ENCODE results near the gene PRSS48. TPM values are rescaled to one million over a fixed set of nuclear protein-coding genes. Genes with fewer than 3 reads are reported as not detected.
"Not testable (repeated sequence)": the region's sequence is repeated elsewhere in the genome, so short reads cannot be mapped to it uniquely, and the experiment has no call there.

Gene PRSS48
- total RNA-seq, 3 donors from 2014 or later (not counting 1 experiment from before 2014, with no cell fraction given): not detected

DNA sequence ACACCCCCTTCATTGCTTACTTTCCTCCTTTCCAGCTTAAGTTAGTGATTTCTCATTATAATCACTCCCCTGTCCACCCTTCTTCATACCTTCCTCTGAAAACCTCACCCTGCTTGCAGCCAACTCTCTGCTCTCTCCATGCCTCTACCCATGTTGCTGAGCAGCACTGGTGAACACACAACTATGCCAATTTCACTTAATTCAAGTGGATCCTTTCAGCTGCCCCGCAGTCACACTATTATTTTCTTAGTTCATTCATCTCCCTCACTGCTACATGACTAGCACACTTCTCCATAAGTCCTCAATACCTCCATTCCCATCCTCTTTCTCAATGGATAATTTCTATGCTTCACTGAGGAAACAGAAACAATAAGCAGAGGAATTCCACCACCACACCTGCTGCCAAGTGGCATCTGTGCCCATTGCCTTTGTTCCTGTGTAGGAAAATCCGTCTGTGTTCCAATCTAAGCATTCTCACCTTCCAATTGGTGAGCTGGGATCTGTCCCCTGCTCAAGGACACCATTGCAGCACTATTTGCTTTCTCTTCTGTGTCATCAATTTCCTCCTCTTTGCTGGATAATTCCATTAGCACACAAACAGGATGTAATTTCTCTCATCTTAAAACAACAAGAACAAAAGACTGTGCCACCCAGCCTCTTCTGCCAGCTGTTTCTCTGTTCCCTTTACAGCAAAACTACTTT lies 25.2 kb upstream of the PRSS48 start:
- Histone ChIP-seq H3K9me3 (ENCODE audit: control insufficient read depth, insufficient read depth, low read length) (no peaks in the 10 kb centered on the region), H3K4me1 (ENCODE audit: control insufficient read depth, insufficient read depth, low read length) (no peaks in the 10 kb centered on the region), H3K36me3 (ENCODE audit: control insufficient read depth, insufficient read depth, low read length) (no peaks in the 10 kb centered on the region), H3K27ac (ENCODE audit: low read length) (no peak overlapping the region), H3K27me3 (ENCODE audit: control insufficient read depth, insufficient read depth, low read length) (no peaks in the 10 kb centered on the region), H3K4me3 (ENCODE audit: low read length) (no peak overlapping the region)
- Mint-ChIP-seq H3K4me3 (no peak overlapping the region), H3K27ac (no peak overlapping the region), H3K36me3 (no peaks in the 10 kb centered on the region), H3K9me3 (no peaks in the 10 kb centered on the region), H3K27me3 (ENCODE audit: low read depth in 2 of 2) (no peaks in the 10 kb centered on the region), H3K4me1 (no peaks in the 10 kb centered on the region)
- intact Hi-C loops (cut with micrococcal nuclease): no loop called here
- DNase-seq (no peak), ATAC-seq (no peak)
- TF ChIP-seq CTCF (IDR thresholded peaks at IDR 0.05): no peak
- WGBS (ENCODE audit: insufficient coverage): 33% methylated on average over 2 of the region's 2 CpGs

GRCh38 chr4:151255226-151255625 lies 21.7 kb upstream of the PRSS48 start:
- H3K36me3 ChIP-seq (ENCODE audit: control insufficient read depth, insufficient read depth, low read length); H3K4me1 Mint-ChIP-seq; H3K4me3 Mint-ChIP-seq; H3K27me3 ChIP-seq (ENCODE audit: control insufficient read depth, insufficient read depth, low read length); H3K4me1 ChIP-seq (ENCODE audit: control insufficient read depth, insufficient read depth, low read length); H3K36me3 Mint-ChIP-seq; H3K9me3 Mint-ChIP-seq; H3K9me3 ChIP-seq (ENCODE audit: control insufficient read depth, insufficient read depth, low read length); H3K4me3 ChIP-seq (ENCODE audit: low read length); H3K27ac Mint-ChIP-seq; H3K27ac ChIP-seq (ENCODE audit: low read length); ATAC-seq; H3K27me3 Mint-ChIP-seq (ENCODE audit: low read depth in 2 of 2); DNase-seq; intact Hi-C loops (cut with micrococcal nuclease): not testable (repeated sequence)
- 100% methylated on average over 5 of the region's 28 CpGs for WGBS (ENCODE audit: insufficient coverage)

GRCh38 chr4:151255680-151256079 lies 21.3 kb upstream of the PRSS48 start:
- DNase-seq; H3K36me3 ChIP-seq (ENCODE audit: control insufficient read depth, insufficient read depth, low read length); H3K4me3 ChIP-seq (ENCODE audit: low read length); ATAC-seq; H3K27me3 ChIP-seq (ENCODE audit: control insufficient read depth, insufficient read depth, low read length); H3K27ac ChIP-seq (ENCODE audit: low read length); H3K4me1 ChIP-seq (ENCODE audit: control insufficient read depth, insufficient read depth, low read length); H3K27me3 Mint-ChIP-seq (ENCODE audit: low read depth in 2 of 2); intact Hi-C loops (cut with micrococcal nuclease); H3K9me3 Mint-ChIP-seq; H3K4me3 Mint-ChIP-seq; H3K36me3 Mint-ChIP-seq; H3K27ac Mint-ChIP-seq; H3K9me3 ChIP-seq (ENCODE audit: control insufficient read depth, insufficient read depth, low read length); H3K4me1 Mint-ChIP-seq: not testable (repeated sequence)
- WGBS (ENCODE audit: insufficient coverage): 97% methylated on average over 16 of the region's 17 CpGs

DNA sequence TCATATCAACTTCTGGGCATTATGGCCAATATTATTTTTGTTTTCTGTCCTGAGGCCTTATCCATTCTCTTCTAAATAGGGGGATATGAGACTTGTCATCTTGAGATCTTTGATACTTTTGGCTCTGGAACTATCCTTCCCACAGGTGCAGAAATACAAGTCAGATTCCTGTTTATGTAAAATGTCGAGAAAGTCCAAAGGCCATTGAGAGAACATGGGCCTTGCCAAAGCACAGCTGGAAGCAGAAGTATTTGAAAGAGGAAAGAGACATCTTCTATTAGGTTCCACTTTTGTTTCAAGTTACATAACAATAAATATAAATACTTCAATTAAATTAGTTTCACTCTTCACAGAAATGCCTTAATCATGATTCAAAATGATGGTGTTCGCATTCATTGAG lies 20.8 kb upstream of the PRSS48 start:
- H3K27ac Mint-ChIP-seq: no peak overlapping the region
- no peak for TF ChIP-seq CTCF (IDR thresholded peaks at IDR 0.05)
- no peak overlapping the region for H3K4me3 Mint-ChIP-seq
- H3K9me3 ChIP-seq (ENCODE audit: control insufficient read depth, insufficient read depth, low read length): no peaks in the 10 kb centered on the region
- H3K36me3 ChIP-seq (ENCODE audit: control insufficient read depth, insufficient read depth, low read length): no peaks in the 10 kb centered on the region
- DNase-seq (no peak), ATAC-seq (no peak)
- H3K27me3 Mint-ChIP-seq (ENCODE audit: low read depth in 2 of 2): peaks cover 0 to 3% of the 10 kb centered on the region in 2 donors
- intact Hi-C loops (cut with micrococcal nuclease): no loop called here
- H3K4me1 ChIP-seq (ENCODE audit: control insufficient read depth, insufficient read depth, low read length): no peaks in the 10 kb centered on the region
- WGBS (ENCODE audit: insufficient coverage): 88% methylated on average over 1 of the region's 2 CpGs
- H3K9me3 Mint-ChIP-seq: no peaks in the 10 kb centered on the region
- H3K27ac ChIP-seq (ENCODE audit: low read length): no peak overlapping the region
- H3K27me3 ChIP-seq (ENCODE audit: control insufficient read depth, insufficient read depth, low read length): no peaks in the 10 kb centered on the region
- H3K4me1 Mint-ChIP-seq: no peaks in the 10 kb centered on the region
- H3K36me3 Mint-ChIP-seq: no peaks in the 10 kb centered on the region
- no peak overlapping the region for H3K4me3 ChIP-seq (ENCODE audit: low read length)

Measured in natural killer cell (primary cell).